EL (cell line): Measurements from ENCODE around the gene RPS6KC1.
"Not testable (repeated sequence)": the region's sequence is repeated elsewhere in the genome, so short reads cannot be mapped to it uniquely, and the experiment has no call there.

ENCODE experiments used
- DNase-seq: peaks from one replicate; pipeline ENCODE4 v3.0.0-alpha.2; 2016

RPS6KC1 gene, protein sequence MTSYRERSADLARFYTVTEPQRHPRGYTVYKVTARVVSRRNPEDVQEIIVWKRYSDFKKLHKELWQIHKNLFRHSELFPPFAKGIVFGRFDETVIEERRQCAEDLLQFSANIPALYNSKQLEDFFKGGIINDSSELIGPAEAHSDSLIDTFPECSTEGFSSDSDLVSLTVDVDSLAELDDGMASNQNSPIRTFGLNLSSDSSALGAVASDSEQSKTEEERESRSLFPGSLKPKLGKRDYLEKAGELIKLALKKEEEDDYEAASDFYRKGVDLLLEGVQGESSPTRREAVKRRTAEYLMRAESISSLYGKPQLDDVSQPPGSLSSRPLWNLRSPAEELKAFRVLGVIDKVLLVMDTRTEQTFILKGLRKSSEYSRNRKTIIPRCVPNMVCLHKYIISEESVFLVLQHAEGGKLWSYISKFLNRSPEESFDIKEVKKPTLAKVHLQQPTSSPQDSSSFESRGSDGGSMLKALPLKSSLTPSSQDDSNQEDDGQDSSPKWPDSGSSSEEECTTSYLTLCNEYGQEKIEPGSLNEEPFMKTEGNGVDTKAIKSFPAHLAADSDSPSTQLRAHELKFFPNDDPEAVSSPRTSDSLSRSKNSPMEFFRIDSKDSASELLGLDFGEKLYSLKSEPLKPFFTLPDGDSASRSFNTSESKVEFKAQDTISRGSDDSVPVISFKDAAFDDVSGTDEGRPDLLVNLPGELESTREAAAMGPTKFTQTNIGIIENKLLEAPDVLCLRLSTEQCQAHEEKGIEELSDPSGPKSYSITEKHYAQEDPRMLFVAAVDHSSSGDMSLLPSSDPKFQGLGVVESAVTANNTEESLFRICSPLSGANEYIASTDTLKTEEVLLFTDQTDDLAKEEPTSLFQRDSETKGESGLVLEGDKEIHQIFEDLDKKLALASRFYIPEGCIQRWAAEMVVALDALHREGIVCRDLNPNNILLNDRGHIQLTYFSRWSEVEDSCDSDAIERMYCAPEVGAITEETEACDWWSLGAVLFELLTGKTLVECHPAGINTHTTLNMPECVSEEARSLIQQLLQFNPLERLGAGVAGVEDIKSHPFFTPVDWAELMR

DNA sequence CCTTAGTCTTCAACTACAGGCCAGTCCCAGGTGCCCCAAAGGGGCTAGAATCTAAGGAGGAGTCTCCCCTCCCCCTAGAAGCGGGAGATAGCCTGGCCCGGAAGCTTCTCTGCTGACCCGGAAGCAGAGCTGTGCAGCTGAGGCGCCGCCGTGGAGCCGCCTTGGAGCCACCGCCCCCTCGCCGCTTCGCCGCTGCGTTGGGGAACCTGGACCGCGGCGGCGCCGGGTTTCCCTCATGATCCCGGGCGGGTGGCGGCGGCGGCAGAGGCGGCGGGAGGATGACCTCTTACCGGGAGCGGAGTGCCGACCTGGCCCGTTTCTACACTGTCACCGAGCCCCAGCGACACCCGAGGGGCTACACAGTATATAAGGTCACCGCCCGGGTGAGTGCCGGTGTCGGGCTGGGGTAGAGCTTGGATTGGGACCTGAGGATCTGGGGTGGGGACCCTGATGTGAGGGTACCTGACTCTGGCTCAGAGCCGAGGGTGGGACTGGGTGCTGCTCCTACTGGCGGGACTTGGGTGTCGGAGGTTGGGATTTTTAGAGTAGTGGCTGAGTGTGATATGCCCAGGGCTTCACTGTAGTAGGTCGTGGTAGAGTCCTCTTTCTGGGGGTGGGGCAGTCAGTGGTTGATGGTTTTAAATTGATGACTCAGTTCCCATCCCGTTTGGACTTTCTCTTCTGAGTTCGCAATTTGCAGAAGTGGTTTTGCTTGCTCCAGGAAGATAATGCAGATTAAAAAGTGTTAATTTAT, at the start of gene RPS6KC1:
Gene RPS6KC1 (plus strand): TSS at position 115 of the 754 bp plus-strand sequence. CDS start 164 bp downstream, at position 279.
- DNase-seq = peak; percentile 86

DNA sequence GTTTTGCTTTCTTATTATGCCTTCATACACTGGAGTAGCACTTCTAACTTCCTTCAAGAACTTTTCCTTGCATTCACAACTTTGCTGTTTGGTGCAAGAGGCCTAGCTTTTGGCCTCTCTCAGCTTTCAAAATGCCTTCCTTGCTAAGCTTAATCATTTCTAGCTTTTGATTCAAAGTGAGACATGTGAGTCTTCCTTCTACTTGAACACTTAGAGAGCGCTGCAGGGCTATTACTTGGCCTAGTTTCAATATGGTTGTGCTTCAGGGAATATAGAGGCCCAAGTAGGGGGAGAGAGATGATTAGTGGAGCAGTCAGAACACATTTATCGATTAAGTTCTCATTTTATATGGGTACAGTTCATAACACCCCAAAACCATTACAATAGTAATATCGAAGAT, 47.8 kb upstream of the RPS6KC1 start:
- DNase-seq = no peak

GRCh38 chr1:213008564-213008963, 42.5 kb upstream of the RPS6KC1 start:
- DNase-seq = no peak

DNA sequence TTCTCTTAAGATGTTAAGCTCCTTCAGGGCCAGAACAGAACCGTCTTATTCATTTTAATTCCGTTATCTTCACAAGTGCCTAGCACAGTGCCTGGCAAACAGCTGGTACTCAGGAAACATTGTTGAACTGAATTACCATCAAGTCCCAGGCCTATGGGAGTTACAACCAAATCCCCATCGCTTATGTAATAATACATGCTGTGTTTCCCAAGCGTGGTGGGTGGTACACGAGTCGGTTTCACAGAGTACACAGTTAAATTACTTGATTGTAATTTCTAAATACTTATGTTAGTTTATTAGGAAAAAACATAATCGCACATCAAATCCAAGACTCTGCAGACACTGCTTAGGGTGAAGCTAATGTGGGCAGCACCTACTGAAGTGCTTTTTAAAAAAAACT, 36.4 kb upstream of the RPS6KC1 start:
- DNase-seq = peak; percentile 10

DNA sequence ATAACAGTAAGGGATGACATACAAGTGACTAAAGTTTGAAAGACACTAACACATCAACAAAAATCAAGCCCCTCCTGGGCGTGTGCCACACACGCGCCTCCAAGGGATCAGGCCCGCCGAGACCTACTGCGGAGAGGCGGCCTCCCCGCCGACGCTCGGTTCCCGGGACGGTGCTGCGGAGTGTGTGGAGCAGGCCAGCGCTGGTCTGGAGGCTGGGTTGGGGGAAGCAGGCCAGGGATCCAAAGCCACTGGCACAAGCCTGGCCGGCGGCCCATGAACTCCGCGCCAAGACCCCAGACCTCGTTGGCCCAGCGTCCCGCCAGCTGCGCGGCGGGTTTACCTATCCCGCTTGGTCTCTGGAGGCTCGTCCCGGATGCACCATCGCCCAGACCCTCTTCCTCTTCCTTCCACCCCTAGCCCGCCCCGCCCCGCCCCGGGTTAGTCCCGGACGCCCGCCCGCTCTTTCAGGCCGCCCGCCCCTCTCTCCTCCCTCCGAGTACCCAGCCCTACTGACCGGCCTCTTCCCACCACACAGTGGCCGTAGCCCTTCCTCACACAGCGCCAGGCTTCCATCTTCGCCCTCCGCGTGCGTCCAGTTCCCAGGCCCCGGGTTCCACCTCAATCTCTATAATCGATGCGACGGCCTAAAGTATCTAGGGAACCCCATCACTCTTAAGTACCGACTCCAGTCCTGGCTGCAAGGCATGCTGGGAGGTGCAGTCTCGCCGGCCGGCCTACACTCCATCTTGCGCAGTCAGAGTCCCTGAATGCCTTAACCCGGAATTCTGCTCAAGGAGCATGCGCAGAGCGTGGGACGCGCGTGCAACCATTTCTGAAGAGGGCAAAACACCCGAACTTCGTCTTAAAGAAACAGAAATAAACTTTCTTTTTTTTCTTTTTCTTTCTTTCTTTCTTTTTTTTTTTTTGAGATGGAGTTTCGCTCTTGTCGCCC, 35.7 kb upstream of the RPS6KC1 start, which contains the start of gene ANGEL2:
Gene ANGEL2 (minus strand): TSS at position 769 of the 952 bp plus-strand sequence. CDS start 196 bp downstream, at position 573.
- DNase-seq = peak; percentile 97

- DNase-seq = no peak
Measured at GRCh38 chr1:213017447-213018273, 33.4 kb upstream of the RPS6KC1 start.

DNA sequence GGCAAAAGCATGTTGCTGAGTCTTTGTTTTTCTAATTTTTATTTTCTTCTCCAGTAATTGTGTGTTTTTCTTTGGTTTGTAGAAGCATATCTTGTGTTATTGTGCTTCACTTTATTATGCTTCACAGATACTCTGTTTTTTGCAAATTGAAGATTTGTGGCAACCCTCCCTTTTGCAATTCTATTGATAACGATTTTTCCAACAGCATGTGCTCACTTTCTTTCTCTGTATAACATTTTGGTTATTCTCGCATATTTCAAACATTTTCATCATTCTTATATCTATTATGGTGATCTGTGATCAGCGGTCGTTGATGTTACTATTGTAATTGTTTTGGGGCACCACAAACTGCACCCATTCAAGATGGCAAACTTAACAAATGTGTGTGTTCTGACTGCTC, 31.6 kb upstream of the RPS6KC1 start:
- no peak for DNase-seq

DNA sequence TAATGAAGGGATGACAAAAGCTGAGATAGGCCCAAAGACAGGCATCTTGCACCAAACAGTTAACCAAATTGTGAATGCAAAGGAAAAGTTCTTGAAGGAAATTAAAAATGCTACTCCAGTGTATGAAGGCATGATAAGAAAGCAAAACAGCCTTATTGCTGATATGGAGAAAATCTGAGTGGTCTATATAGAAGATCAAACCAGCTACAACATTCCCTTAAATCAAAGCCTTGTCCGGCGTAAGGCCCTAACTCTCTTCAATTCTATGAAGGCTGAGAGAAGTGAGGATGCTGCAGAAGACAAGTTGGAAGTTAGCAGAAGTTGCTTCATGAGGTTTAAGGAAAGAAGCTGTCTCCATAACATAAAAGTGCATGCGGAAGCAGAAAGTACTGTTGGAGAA, 31.0 kb upstream of the RPS6KC1 start:
- DNase-seq = no peak

DNA sequence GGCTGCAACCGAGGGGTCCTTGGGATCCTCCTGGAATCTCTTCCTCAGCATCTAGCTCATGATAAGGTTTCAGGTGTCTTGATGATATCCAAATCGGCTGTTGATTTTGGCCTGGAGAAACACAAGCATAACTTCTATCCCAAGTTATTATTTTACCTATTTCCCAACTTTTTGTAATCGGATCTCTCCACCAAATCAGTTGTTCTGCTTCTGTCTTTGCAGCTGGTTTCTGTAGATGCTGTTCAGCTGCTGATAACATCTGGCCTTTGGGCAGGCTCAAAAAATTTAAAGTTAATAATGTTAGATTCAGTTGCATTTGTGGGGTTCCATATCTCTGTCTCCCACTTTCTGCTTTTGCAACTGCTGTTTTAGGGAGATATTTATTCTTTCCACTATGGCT, 24.0 kb upstream of the RPS6KC1 start:
- not testable (repeated sequence) for DNase-seq

- no peak for DNase-seq
Measured at GRCh38 chr1:213032651-213033050, 18.4 kb upstream of the RPS6KC1 start.

- DNase-seq = no peak
Measured at GRCh38 chr1:213034713-213035112, 16.3 kb upstream of the RPS6KC1 start.

- no peak for DNase-seq
Measured at GRCh38 chr1:213035573-213035972, 15.5 kb upstream of the RPS6KC1 start.

DNA sequence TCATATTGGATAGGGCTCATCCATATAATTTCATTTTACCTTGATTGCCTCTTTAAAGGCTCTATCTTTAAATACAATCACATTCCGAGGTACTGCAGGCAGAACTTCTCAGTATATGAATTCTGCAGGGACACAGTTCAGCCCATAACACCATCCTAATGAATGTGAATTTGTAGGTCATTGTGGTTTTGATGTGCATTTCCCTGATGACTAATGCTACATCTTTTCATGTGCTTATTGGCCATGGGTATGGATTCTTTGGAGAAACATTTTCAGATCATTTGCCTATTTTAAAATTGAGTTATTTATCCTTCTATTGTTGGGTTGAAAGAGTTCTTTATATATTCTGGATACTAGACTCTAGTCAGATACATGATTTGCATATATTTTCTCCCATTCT, 9.6 kb upstream of the RPS6KC1 start:
- peak; percentile 64 for DNase-seq

GRCh38 chr1:213045321-213046226, 5.5 kb upstream of the RPS6KC1 start:
- DNase-seq = not testable (repeated sequence)

GRCh38 chr1:213049232-213049631, 1.8 kb upstream of the RPS6KC1 start:
- no peak for DNase-seq

- no peak for DNase-seq
Measured at GRCh38 chr1:213050745-213051126, 305 bp upstream of the RPS6KC1 start.

- DNase-seq = no peak
Measured at GRCh38 chr1:213051881-213052202, 801 bp downstream of the RPS6KC1 start.

GRCh38 chr1:213053455-213053854, 2.4 kb downstream of the RPS6KC1 start:
- DNase-seq = no peak

DNA sequence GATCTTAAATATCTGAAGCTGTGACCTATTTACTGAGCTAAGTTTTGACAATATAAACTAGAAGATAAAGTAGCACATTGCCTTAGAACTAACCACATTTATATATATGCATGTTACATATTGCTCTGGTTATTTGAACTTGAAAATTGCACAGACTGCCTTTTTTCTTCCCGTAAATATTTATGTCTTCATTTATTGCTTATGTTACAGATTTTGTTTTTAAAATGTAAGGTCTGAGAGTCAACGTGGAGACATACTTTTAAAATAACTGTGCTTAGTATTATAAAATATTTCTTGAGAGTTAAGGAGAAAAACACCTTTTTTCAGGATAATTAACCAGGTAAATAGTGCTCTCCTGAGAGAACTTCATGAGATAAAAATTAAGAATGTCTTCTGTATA, 3.1 kb downstream of the RPS6KC1 start:
- DNase-seq = no peak
